NCI-H2107 treated with DMSO at 0.1 percent for 48 hours (cell line): ENCODE data around the gene CRACDL.

ENCODE experiments used
- DNase-seq: peaks from one replicate; lab custom pipeline; 2025; ENCODE audit not compliant: unreplicated experiment; lab: John Stamatoyannopoulos, UW

Gene CRACDL

DNA sequence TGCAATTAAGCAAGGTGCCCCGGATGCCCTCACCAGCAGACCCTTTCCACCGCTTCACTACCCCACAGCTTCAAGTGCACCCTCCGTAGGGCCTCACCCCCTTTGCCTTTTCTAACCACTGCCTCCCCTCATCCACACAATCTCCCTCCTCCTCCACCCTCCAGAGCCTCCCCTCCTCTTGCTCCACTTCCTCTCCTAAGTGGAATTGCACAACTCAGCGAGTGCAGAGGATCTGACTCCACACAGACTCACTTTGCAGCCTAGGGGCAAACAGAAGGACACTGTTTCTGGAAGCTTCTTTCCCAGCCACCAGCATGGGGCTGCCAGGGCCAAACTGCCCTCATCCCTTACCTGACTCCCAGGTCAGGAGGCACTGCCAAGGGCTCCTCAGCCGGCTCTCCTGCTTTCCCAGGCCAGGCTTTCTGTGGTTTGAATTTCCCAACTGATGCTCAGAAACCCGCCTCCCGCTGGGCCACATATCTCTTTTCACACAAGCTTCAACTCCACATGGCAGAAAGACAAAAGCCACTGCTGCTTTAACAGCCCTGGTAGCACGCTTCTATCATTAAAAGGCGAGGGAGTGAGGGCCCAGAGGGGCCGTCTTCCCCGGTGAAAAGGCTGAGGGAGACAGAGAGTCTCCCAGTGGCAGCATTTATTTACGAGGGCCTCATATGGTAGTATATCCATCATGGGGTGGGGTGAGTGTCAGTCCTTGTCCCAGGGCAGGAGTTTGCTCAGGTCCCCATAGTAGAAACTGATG, 130.4 kb downstream of the CRACDL start:
- peak; percentile 81 for DNase-seq

- DNase-seq, result no peak
These were observed 131.3 kb downstream of the CRACDL start for GRCh38 chr2:98804736-98805135.

DNA sequence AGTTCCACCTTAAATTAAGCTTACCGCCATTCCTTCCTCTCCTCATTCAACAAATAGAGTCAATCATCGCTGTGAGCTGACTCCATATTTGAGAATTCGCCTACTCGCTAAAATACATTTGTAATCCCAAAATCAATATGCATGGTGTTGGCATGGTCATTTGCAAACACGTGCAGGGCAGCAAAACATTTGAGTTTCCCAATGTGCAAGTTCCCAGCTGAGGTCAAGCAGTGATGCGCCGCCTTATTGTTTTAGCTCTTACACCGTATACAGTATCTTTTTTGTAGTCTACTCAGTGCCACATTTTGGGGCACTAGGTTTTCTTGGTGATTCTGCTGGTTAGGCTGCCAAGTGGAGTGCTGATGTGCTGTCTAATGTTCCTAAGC, 131.8 kb downstream of the CRACDL start:
- no peak for DNase-seq

GRCh38 chr2:98803405-98804264, 132.4 kb downstream of the CRACDL start:
- DNase-seq, result no peak

DNA sequence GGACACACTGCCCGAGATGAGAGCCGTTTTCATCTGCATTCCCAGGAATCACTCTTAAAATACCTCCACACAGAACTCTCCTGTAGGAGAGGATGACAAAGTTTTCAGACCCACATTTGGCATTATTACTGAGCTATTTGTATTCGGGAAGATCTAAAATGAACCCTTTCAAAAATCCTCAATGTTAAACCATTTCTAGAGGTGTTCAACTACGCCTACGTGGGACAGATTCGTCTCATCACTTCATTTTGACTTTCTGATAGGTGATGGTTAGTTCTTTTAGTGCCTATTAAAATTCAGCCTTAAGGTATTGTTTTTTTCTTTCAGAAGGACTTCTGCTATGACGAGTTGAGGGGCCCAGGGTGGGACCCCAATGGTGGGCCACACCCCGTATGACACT, 133.7 kb downstream of the CRACDL start:
- DNase-seq, result no peak

- DNase-seq, result no peak
These were observed 134.1 kb downstream of the CRACDL start for GRCh38 chr2:98801921-98802321.

GRCh38 chr2:98801286-98801685, 134.7 kb downstream of the CRACDL start:
- no peak for DNase-seq

GRCh38 chr2:98800330-98801064, 135.5 kb downstream of the CRACDL start:
- DNase-seq, result peak; percentile 6

- DNase-seq, result no peak
These were observed 136.4 kb downstream of the CRACDL start for GRCh38 chr2:98799375-98800329.

DNA sequence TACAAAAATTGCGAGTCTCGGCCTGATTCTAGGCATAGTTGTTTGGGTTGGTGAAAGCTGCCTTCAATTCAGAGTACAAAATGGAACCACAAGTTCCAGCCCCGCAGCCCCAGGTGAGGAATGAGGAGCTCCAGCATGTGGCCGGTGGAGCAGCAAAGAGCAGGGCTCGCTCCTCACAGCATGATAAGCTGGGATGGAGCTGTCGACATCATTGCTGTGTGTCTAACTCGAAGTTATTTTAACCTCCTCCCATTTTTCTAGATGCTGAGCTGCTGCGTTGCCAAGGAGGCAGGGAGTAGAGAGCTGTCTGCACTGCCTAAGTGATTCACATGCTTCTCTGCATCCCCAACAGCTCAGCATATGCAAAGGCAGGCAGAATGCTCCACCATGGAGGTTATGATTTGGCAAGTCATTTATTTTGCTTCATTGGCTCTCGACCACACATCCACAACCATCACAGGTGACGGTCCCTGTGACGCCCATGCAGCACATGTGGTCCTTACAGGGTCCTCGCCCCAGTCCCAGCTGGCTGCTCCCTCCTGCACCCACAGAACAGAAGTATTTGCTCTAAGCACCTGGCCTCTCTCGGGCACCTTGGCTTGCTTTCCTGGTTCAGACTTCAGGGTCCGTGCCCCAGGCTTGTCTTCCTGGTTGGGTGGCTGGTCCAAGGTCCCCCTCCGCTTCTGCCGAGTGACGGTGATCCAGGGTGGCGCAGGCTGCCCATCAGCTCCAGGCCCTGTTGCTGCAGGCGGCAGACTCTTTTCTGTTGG, 139.1 kb downstream of the CRACDL start:
- no peak for DNase-seq

DNA sequence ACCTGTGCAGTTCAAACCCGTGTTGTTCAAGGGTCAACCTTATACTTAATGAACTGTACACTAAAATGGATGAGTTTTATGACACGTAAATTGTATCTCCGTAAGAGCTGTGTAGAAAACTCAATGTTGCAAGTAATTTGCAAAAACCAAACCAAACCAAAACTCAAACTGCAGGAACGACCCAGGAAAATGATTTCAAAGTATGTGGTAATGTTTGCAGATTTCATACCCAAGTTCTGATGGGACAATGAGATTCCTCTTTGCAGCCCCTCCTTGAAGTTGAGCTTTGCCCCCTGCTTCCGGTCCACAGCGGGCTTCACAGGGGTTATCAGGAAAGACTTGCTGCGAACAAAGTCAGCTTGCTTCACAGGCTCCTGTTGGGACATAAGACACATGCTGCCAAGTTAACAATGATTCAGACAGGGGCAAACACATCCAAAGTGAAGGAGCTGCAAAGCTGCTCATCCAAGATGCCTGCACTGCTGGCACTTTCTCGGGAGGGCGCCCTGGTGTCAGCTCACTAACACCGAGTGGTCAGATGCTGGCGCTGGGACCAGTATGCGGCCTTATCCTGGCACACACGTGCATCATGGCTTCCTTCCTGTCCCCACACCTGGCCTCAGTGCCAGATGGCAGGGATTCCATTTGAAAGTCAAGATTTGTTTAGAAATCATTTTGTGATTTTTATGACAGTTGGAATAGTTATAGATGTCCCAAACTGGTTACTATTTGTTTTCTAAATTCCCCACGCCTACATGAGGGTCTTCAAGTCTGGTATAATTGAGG, 139.9 kb downstream of the CRACDL start:
- no peak for DNase-seq

- DNase-seq, result no peak
These were observed 141.9 kb downstream of the CRACDL start for GRCh38 chr2:98793897-98794830.

GRCh38 chr2:98793275-98793674, 142.8 kb downstream of the CRACDL start:
- DNase-seq, result no peak

- no peak for DNase-seq
These were observed 145.8 kb downstream of the CRACDL start for GRCh38 chr2:98790221-98790620.

DNA sequence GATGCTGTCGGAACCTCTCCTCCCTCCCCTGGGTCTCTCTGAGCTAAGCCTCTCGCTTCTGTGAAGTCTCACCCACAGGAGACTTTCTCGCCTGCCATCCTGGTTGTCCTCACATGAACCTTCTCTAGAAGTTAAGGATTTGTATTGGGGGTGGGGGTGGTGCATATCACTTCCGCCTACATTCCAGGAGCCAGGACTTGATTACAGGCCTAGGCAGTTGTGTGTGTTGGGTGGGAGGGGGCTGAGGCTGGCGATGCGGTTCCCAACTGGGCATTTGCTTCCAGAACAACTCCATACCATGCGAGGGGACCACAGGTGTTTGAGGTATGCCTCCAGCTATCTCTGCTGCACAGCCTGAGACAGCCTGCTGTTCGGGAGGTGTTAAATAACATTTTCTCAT, 148.3 kb downstream of the CRACDL start:
- DNase-seq, result no peak

DNA sequence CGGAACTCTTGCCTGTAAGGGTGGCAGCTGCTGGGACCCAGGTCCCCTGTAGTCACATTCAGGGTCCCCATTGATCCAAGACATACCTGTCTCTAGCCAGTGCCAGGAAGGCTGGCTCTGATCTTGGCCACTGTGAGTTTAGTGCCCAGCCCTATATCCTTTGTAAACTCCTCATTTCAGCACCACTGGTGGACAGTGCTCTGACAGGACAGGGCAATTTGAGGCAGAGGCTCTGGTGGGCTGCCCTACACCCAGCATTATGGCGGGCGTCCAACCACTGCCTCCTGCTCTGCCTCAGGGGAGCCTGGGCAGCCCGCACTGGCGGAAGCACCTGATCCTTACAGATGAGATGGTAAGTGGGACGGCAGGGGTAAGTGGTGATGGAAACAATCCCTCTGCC, 149.8 kb downstream of the CRACDL start:
- no peak for DNase-seq

DNA sequence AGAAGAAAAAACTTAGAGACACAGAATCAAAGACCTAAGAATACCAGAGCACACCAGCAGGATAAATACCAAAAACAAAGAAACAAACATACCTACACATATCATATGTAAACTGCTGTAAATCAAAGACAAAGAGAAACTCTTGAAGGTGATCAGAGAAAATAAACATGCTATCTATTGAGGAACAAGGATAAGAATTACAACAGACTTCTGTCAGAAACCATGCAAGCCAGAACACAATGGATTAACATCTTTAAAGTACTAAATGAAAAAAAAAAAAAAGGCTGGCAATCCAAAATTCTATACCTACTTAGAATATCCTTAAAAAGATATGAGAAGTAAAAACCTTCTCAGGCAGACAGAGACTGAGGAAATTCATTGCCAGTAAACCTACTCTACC, 153.5 kb downstream of the CRACDL start:
- no peak for DNase-seq

GRCh38 chr2:98781822-98782221, 154.2 kb downstream of the CRACDL start:
- no peak for DNase-seq
